MCF 10A (cell line): ENCODE data around the gene NSL1. TPM values are rescaled to one million over a fixed set of nuclear protein-coding genes. Genes with fewer than 3 reads are reported as not detected.
"Not testable (repeated sequence)": the region's sequence is repeated elsewhere in the genome, so short reads cannot be mapped to it uniquely, and the experiment has no call there.

Experiments used
- BruUV-seq: library from RNA; stranded (reverse); fragments of 400-500 nt; replicated peaks from 2 replicates; lab custom pipeline; 2021; lab: Mats Ljungman, UMichigan
- CTCF ChIA-PET: fragments of 300-600 bp; sonication (Branson Sonifier 250); formaldehyde crosslinking; extraction: SDS; loops from one replicate; lab custom pipeline; 2021; ENCODE audit warnings: antibody characterized with exemption, inconsistent platforms; lab: Yijun Ruan, JAX
- POLR2A ChIA-PET: fragments of 300-600, 350-650 bp; sonication (Branson Sonifier 250); formaldehyde crosslinking; extraction: SDS; loops from one replicate; lab custom pipeline; 2020; ENCODE audit warnings: antibody characterized with exemption, inconsistent platforms; lab: Yijun Ruan, JAX
- DNase-seq: peaks from one replicate; pipeline ENCODE4 v3.0.0-alpha.2; 2018; ENCODE audit not compliant: unreplicated experiment
- H3K27ac Mint-ChIP-seq: one replicate; pipeline ENCODE4 v1.8.0; 2022; ENCODE audit warnings: mild to moderate bottlenecking, low read depth, mixed read lengths; ENCODE audit not compliant: unreplicated experiment
- H3K27me3 Mint-ChIP-seq: one replicate; pipeline ENCODE4 v1.8.0; 2022; ENCODE audit warnings: mixed read lengths; ENCODE audit not compliant: insufficient read depth, unreplicated experiment
- H3K36me3 Mint-ChIP-seq: one replicate; pipeline ENCODE4 v1.8.0; 2022; ENCODE audit warnings: mild to moderate bottlenecking, moderate library complexity, mixed read lengths; ENCODE audit not compliant: insufficient read depth, unreplicated experiment
- H3K4me1 Mint-ChIP-seq: one replicate; pipeline ENCODE4 v1.8.0; 2022; ENCODE audit warnings: mixed read lengths; ENCODE audit not compliant: insufficient read depth, unreplicated experiment
- H3K4me3 Mint-ChIP-seq: one replicate; pipeline ENCODE4 v1.8.0; 2022; ENCODE audit warnings: mild to moderate bottlenecking, moderate library complexity, mixed read lengths; ENCODE audit not compliant: unreplicated experiment
- H3K9me3 Mint-ChIP-seq: one replicate; pipeline ENCODE4 v1.8.0; 2022; ENCODE audit warnings: mixed read lengths; ENCODE audit not compliant: unreplicated experiment
- CTCF ChIP-seq: fragments of 200-600 bp; IDR thresholded peaks from one replicate; pipeline ENCODE4 v1.8.0; 2022; ENCODE audit warnings: antibody characterized with exemption, mild to moderate bottlenecking; ENCODE audit not compliant: unreplicated experiment
- intact Hi-C: fragments of 100-400 bp; cut with micrococcal nuclease; formaldehyde crosslinking; loops from 2 replicates; pipeline ENCODE4 v1.14.1; 2022
- total RNA-seq: library from RNA; stranded (reverse); gene quantifications from 2 replicates; pipeline ENCODE4 v1.2.3, GENCODE V29; 2022

NSL1 gene
- total RNA-seq, 1 experiment from 2014 or later: 39.7 TPM

- ChIA-PET CTCF (interaction anchor here (0.7 to 14.0 kb wide), 5 partner anchors 11 to 309 kb away, joined by 3 to 156 read pairs (median 9); no protein-coding TSS in a partner anchor), POLR2A (interaction anchor here (0.7 to 1.7 kb wide), 3 partner anchors 27 to 110 kb away, joined by 3 to 6 read pairs (median 3); partner anchors contain the start of genes NSL1 and TATDN3)
- Mint-ChIP-seq H3K36me3 (peaks cover 27% of the 10 kb centered on the region), H3K9me3 (peaks cover 23% of the 10 kb centered on the region)
- H3K27ac Mint-ChIP-seq, BruUV-seq, H3K27me3 Mint-ChIP-seq, H3K4me1 Mint-ChIP-seq, DNase-seq, H3K4me3 Mint-ChIP-seq, intact Hi-C loops: not testable (repeated sequence)
These were observed 26.8 kb downstream of the NSL1 start for GRCh38 chr1:212764718-212765281.

- H3K4me1 Mint-ChIP-seq: no peaks in the 10 kb centered on the region
- no peak overlapping the region for H3K27ac Mint-ChIP-seq
- peaks cover 23% of the 10 kb centered on the region for H3K36me3 Mint-ChIP-seq
- ChIA-PET CTCF (interaction anchor here (0.6 to 14.0 kb wide), 9 partner anchors 10 to 307 kb away, joined by 3 to 156 read pairs (median 5); no protein-coding TSS in a partner anchor), POLR2A (interaction anchor here (0.7 to 2.9 kb wide), 6 partner anchors 11 to 286 kb away, joined by 3 to 6 read pairs (median 4); partner anchors contain the start of gene ATF3)
- DNase-seq: no peak
- no peak overlapping the region for H3K4me3 Mint-ChIP-seq
- H3K27me3 Mint-ChIP-seq: no peaks in the 10 kb centered on the region
- TF ChIP-seq CTCF: no peak
- peaks cover 9% of the 10 kb centered on the region for H3K9me3 Mint-ChIP-seq
- intact Hi-C loops: no loop called here
- BruUV-seq: no TSS peak
These were observed 28.7 kb downstream of the NSL1 start for GRCh38 chr1:212762839-212763238.

GRCh38 chr1:212762234-212762633, 29.3 kb downstream of the NSL1 start:
- H3K4me1 Mint-ChIP-seq: no peaks in the 10 kb centered on the region
- no TSS peak for BruUV-seq
- peaks cover 6% of the 10 kb centered on the region for H3K9me3 Mint-ChIP-seq
- POLR2A ChIA-PET: interaction anchor here (0.7 to 2.9 kb wide), 6 partner anchors 11 to 285 kb away, joined by 3 to 6 read pairs (median 3); partner anchors contain the start of gene FLVCR1
- peaks cover 17% of the 10 kb centered on the region for H3K36me3 Mint-ChIP-seq
- H3K27me3 Mint-ChIP-seq: no peaks in the 10 kb centered on the region
- no peak for DNase-seq
- intact Hi-C loops: no loop called here
- CTCF ChIA-PET: interaction anchor here (0.6 to 14.0 kb wide), 10 partner anchors 8 to 306 kb away, joined by 3 to 156 read pairs (median 6); no protein-coding TSS in a partner anchor
- no peak for TF ChIP-seq CTCF
- H3K4me3 Mint-ChIP-seq: no peak overlapping the region
- H3K27ac Mint-ChIP-seq: no peak overlapping the region

GRCh38 chr1:212760126-212760823, 31.3 kb downstream of the NSL1 start:
- H3K9me3 Mint-ChIP-seq: no peaks in the 10 kb centered on the region
- intact Hi-C loops: no loop called here
- no peak overlapping the region for H3K27ac Mint-ChIP-seq
- no peak overlapping the region for H3K4me3 Mint-ChIP-seq
- ChIA-PET POLR2A (interaction anchor here (0.5 to 2.9 kb wide), 2 partner anchors 11 to 13 kb away, joined by 3 to 6 read pairs; no protein-coding TSS in a partner anchor), CTCF (interaction anchor here (0.6 to 14.0 kb wide), 7 partner anchors 10 to 283 kb away, joined by 3 to 156 read pairs (median 11); no protein-coding TSS in a partner anchor)
- no TSS peak for BruUV-seq
- peaks cover 16% of the 10 kb centered on the region for H3K36me3 Mint-ChIP-seq
- DNase-seq: peak; percentile 57
- H3K27me3 Mint-ChIP-seq: no peaks in the 10 kb centered on the region
- TF ChIP-seq CTCF: peak; percentile 82
- no peaks in the 10 kb centered on the region for H3K4me1 Mint-ChIP-seq
